Muscle of back (tissue), 11 donors: ENCODE measurements around the gene MYO3B. TPM values are rescaled to one million over a fixed set of nuclear protein-coding genes. Genes with fewer than 3 reads are reported as not detected.
A peak's percentile ranks its signal among the peaks of the same experiment; 100 is the strongest.
"Not testable (repeated sequence)": the region's sequence is repeated elsewhere in the genome, so short reads cannot be mapped to it uniquely, and the experiment has no call there.

Experiments
- DNase-seq, 3 donors: peaks; one replicate each; pipeline versions ENCODE4 v3.0.0 to v3.0.0-alpha.2; 2013
- polyA plus RNA-seq, 10 donors: library from polyadenylated mRNA; unstranded; fragments of 120-200 nt; gene quantifications; one replicate each; pipeline ENCODE4 v1.2.1, GENCODE V29; 2013; ENCODE audit not compliant: insufficient read length in 10 of 10

MYO3B gene
- polyA plus RNA-seq, 10 donors, result 0.07 to 1.1 (median 0.16) TPM

DNA sequence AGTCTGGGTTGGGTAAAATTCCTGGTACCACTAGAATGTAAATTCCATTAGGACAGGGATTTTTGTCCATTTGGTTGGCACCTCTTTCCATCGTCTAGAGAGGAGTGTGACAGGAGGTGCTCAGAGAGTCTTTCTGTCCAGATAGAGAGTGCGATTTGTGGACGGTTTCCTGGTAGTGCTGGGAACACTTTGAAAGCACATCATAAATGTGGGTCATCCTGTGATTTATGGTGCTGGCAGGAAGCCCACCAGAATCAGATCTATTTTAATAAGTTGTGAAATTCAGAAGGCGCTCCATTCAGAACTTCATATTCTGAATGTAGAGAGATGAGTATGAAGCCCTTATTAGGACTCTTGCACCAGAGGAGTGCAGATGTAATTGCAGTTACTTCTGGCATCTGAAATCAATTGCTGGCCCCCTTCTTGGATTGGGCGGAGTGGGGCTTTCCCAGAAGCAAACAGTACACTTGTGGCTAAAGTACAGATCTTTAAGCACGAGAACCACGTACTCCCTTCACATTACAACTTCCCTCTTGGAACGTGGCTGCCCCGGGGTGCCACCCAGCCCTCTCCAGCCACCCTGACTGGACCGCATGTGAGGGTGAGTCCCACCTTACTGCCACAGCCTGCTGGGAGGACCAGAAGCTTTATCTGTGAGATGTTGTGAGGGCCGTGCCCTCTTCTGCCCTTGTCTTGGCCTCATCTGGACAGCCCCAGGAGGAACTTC is 243.2 kb downstream of the MYO3B start:
- DNase-seq, result peak in 1 of 3 donors; percentile 11

DNA sequence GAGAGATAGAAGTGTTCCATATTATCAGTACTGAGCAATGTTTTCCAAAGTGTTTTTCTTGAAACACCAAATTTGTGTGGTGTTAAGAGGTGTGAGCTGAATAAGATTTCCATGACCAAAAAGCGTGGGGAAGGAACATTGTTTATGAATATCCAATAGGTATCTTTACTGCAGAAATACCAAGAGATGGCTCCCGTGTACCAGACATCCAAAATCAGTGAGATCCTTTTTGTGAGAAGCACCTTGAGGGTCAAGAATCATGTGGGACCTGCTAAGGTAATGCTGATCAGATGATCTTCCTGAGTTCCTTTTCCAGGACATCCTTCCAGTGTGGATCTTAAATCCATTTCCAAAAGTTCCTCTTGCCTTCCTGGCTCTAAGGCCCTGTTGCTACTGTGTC is 246.0 kb downstream of the MYO3B start:
- no peak for DNase-seq

DNA sequence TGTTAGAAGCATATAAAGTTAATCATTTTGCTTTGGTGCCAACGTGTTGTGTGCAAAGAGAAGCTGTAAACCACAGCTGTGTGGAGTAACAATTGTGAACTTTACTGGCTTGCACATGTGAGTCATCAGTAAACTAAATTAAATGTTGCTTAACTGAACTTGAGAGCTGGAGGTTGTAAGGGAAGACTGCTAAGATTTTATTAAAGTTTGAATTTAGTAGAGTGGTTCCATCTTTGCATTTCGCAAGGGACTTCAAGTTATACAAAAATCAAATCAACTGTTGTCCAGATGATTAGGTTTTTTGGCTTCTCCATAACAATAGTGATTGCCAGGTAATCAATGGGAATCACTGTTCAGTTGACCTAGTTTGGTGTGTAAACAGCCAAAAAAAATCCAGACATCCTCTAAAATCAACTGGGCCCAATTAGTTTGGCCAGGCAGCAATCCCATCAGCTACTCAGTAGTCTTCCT is 247.4 kb downstream of the MYO3B start:
- peak in 2 of 3 donors; percentile 15 to 19 for DNase-seq

DNA sequence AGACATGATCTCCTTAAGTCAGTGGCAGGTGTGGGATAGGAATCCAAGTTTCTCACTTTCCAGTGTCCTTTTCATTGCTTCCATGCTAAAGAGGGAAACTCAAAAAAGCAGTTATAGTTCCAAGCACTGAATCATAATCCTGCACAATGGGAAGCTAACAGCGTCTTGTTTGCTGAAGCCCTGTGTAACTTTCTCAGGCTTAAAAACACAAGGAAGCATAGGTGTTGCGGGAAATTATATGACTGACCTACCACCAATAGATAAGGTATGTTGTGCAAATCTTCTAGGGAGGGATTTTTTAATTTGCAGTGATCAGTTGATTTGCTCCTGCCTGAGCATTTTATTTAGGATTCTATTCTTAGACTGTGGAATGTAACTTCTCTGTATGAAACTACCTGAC is 250.9 kb downstream of the MYO3B start:
- no peak for DNase-seq

DNA sequence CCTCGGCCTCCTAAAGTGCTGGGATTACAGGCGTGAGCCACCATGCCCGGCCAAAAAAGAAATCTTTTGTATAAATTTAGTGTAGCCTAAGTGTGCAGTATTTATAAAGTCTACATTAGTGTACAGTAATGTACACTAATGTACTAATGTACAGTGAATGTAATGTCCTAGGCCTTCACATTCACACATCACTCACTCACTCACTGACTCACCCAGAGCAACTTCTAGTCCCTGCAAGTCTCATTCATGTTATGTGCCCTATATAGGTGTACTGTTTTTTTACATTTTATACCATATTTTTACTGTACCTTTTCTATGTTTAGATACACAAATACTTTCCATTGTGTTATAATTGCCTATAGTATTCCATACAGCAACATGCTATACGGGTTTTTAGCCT is 254.9 kb downstream of the MYO3B start:
- no peak for DNase-seq

DNA sequence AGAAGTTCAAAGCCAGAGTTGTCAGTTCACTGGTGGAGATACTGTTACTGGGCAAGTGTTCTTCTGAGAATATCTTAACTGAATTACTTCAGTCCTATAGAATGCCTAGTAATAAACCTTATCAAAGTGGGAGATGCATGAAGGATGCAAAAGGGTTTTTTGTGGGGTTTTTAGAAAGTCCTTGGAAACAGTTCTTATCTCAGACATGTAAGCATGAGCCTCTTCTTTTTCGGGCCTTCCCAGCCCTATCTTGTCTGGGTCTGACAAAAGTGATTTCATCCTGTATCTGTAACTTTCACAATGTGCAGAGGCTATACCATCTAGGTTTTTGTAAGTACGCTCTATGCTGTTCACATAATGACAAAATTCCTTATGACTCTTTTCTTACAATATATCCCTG is 255.5 kb downstream of the MYO3B start:
- no peak for DNase-seq

DNA sequence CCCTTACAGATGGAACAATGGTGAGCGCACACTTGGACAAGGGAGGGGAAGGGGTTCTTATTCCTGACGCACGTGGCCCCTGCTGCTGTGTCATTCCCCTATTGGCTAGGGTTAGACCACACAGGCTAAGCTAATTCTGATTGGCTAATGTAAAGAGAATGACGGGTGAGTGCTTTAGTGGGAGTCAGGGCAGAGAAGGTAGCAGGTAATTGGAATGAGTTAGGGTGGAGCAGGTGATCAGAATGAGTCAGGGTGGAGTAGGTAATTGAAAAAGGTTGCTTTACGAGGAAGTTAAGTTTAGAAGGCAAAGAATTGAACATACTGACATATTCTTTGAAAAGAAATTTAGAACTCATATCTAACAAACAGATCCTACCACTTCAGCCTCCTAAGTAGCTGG is 256.4 kb downstream of the MYO3B start:
- DNase-seq, result not testable (repeated sequence)

DNA sequence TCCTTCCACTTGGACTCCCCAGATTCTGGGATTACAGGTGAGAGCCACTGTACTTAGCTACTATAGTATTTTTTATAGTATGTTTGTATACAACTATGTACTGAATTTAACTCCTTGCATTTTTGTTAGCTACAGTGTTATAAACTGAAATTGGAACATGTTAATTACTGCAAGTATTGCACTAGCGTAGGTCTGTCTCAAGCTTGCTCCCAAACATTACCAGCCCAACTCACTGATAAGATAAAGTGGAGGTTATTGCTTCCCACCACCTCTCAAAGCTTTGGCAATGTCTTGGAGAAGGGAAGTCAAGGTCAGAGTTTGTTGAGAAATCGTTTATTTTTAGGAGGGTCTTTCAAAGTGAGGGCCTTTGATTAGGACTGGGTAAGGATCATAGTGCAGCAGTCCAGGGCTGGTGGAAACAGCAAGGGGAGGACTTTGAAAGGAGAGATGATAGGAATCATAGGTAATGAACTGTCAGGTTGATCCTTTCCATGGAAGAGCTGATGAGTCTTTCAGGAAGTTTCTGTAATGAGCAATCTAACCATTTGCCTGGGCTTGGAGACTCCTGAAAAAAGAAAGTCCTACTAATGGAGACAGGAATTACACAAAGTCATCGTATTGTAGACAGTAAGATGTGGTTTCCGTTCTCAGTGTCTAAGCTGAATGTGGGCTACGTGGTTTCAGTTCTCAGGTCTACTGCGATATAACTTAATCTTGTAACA is 257.1 kb downstream of the MYO3B start:
- no peak for DNase-seq

DNA sequence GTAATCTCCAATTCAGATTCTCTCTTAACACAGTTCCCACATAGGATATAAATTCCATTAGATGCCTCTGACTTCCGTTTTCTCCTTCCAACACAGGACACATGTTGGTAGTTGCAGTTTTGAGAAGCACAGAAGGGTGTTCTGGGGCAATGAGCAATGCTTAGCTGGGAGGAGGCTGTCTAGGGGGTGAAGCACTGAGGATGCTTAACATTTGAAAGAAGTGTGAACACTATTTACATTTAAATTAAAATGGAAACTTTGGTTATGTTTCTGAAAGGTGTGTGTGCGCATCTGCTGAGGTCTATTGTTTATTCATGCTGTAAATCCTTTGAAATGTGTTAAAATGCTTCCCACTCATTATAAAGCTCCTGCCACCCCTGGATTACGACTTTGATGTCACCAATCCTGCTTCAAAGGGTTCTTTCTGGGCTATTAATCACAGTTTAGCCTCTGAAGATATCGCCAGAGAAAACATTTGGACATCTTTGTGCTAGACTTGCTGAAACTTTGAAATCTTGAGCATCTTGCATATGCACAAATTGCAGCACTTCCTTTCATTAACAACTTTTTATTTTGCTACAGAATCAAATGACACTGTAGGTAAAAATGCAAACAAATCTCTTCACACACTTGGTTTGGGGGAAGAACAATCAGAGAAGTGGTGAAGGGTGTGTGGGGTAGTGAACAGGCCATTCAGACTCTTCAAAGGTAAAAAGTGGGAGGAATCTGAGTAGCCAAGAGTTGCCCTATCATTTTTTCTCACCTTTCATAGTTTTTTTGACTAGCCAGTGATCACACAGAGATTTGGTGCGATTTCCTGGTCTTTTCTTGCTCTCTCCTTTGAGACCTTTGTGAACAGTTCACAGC is 258.4 kb downstream of the MYO3B start:
- no peak for DNase-seq

DNA sequence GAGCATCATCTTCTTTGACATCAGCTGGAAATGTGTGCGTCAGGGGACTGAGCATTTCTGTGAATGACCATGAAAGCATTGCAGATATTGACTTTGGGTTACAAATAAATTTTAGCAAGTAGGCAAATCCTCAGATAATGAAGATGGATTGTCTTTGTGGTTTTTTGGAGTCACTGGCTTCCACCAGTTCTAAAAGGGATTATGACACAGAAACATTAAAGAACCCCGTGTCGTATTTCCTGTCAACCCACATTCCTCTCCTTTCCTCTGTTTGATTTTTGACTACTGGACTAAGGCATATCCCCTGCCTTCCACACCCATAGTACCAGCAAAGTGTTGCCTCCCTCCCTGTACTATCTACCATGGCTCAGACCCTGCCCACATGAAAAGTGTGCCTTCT is 268.1 kb downstream of the MYO3B start:
- DNase-seq, result no peak

DNA sequence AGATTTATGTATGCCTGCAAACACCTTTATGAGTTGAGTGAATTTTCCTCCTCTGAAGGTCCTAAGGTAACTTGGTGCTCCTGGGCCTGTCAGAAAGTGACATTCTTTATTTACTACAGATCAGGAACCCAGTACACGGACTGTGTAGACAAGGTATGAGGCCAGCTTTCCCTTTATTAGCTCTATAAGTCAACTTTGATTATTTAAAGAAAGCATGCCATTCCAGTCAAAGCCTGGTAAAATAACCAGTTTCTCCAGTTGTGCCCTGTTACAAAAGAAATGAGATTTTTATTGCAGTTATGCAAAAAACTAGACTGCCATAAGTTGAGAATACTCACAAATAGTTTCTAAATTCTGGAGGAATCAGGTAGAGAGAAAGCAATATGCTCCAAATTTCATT is 271.1 kb downstream of the MYO3B start:
- no peak for DNase-seq

DNA sequence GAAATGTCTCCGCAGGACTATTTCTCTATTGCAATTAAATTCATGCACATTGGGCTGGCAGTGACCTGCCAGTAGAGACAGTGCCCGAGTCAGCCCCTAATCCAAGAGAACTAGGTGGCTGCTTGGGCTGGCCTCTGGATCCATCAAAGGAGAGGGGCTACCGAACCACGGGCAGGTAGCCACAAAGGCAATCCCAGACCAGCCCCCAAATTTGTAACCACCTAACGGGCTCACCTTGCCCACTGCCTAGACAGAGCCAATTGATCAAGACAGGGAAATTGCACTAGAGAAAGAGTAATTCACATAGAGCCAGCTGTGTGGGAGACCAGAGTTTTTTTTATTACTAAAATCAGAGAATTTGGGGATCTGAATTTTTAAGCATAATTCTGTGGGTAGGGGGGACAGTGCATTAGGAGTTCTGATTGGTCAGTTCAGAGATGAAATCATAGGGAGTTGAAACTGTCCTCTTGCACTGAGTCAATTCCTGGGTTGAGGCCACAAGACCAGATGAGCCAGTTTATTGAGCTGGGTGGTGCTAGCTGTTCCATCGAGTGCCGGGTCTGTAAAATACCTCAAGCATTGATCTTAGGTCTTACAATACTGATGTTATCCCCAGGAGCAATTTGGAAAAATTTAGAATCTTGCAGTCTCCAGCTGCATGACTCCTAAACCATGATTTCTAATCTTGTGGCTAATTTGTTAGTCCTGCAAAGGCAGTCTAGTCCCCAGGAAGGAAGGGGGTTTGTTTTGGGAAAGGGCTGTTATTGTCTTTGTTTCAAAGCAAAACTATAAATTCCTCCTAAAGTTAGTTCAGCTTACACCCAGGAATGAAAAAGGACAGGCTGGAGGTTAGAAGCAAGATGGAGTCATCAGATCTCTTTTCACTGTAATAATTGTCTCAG is 276.8 kb downstream of the MYO3B start:
- DNase-seq, result no peak

DNA sequence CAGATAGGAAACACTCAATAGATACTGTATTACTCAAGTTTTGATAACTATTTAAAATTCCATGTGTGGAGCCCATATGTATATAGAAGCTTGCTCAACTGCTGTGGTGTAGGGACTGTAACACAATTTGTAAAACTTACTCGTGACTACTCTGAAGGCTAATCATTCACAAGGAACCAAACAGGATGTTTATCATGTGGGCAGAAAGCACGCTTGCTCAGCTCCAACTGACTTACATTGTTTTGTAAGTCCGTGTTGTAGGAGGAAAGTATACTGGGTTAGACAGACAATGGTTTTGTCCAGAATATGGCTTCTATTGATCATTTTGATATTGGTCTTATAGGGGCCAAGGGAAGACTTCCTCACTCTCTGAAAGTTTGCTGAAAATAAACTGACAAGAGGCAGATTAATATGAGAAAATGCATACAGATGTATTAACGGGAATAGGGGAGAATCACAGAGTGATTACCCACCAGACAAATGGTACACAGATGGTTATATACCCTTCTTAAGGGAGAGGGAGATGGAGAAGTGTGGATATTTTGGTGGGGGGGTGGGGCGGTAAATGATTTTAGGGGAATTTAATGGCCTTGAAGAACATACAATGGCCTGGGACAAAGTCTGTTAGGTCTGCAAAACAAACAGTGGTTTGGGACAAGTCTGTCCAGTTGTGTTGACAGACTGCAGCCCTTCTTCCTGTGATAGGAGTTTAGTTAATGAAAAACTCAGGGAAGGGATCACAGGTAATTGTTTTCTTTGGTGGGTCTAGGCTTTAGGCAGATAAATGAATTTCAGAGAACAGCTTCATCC is 277.9 kb downstream of the MYO3B start:
- no peak for DNase-seq

DNA sequence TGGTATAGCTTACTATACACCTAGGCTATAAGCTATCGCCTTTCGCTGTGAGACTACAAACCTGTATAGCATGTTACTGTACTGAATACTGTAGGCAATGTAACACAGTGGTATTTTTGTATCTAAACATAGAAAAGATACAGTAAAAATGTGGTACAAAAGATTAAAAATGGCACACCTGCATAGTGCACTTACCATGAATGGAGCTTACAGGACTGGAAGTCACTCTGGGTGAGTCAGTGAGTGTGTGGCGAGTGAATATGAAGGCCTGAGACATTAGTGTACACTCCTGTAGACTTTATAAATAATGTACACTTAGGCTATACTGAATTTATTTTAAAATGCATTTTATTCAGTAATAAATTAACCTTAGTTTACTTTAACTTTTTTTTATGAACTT is 279.0 kb downstream of the MYO3B start:
- no peak for DNase-seq

DNA sequence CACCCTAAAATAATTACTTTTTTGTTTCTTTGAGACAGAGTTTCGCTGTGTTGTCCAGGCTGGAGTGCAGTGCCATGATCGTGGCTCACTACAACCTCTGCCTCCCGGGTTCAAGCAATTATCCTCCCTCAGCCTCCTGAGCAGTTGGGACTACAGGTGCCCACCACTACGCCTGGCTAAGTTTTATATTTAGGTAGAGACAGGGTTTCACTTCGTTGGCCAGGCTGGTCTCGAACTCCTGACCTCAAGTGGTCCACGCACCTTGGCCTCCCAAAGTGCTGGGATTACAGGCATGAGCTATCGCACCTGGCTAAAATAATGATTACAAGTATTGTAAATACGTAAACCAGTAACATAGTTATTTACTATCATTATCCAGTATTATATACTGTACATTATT is 279.8 kb downstream of the MYO3B start:
- no peak for DNase-seq

DNA sequence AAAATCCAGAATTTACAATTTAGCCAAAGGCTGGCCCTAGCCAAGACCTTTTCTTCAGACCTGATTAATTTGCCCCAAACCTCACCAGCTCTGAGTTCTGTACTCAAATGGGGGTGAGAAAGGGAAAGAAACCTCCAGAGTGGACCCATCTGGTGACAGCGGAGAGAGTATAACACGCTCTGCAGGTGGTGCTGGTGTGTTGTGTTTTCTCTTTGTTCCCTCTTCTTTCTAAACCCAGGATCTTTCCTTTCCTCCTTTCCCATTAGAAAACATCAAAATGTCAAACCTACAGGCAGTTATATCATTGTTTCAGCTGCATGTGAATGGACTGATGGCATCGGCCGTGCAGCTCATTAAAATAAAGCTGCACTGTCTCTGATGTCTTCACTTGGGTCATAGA is 283.9 kb downstream of the MYO3B start:
- no peak for DNase-seq

DNA sequence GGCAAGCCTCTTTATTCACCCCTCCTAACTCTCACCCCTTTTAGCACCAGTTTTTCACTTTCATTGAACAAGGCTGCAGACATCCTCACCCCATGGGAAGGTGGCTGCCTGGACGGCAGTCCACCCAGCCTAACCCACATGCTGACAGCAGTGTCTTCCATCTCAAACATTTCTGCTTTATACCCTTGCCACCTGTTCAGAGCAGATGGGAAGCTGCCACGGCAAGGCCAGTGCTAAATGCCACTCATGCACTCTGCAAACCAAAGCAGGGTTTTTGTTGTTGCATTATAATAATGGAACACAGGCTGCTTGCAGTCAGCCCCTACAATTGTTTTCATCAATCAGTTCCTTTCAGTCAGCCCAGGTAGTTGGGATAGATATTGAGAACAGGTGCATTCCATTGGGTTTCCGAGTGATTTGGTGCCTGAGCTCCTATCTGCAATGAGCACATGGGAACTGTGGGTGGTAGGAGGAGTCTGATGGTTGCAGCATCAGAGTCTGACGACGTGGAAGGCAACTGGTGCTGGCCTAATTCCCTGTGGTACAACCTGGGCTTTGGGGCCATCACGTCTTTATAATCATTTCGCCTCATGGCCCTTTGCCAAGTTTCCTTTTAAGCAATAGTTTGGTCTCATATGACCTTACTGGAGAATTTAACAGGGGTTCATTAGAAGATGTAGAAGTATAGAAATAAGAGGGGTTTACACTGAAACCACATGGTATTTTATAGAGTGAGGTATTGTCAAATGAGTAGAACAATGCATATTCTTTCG is 284.7 kb downstream of the MYO3B start:
- peak in 1 of 3 donors; percentile 13 for DNase-seq

DNA sequence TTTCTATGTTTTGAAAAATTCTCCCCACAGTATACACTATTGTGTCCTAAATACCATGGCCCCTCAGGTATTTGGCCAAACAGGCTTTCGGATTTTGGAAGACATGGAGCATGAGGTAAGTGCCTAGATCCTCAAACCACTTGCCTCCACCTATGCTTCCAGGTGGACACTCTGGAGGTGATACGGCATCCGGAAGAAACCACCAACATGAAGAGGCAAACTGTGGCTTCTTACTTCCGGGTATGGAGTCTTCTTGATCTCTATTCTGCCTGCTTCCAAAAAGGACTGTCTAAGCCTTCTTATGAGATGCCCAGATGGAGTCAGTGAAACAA is 285.2 kb downstream of the MYO3B start:
- no peak for DNase-seq

DNA sequence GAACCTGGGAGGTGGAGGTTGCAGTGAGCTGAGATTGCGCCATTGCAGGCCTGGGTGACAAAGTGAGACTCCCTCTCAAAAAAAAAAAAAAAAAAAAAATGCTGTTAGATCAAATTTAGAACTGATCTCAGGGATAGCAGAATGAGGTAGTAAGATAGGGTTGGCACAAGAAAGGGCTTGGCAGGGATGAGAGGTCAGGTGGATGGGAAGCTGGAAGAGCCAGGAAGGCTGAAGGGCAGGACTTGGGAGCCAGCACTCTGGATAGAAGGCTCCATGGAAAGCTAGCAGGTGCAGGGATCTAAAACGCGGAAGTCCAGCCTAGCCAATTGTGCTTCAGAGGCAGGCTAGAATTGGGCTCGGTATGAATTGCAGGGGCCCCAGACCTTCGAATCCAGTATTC is 286.3 kb downstream of the MYO3B start:
- DNase-seq, result no peak

DNA sequence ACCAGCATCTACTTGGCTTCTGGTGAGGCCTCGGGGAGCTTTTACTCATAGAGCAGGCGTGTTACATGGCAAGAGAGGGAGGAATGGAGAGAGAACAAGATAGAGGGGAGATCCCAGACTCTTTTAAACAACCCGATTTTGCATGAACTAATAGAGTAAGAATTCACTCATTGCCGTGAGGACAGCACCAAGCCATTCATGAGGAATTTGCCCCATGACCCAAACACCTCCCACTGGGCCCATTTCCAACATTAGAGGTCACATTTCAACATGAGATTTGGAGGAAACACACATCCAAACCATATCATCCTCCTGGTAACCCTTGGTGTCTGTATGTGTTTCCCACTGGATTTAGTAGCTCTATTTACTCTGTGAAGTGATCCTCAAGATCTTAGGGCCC is 287.3 kb downstream of the MYO3B start:
- no peak for DNase-seq
